ENCODE results near the gene IGFALS. TPM values are rescaled to one million over a fixed set of nuclear protein-coding genes. Genes with fewer than 3 reads are reported as not detected.
"Not testable (repeated sequence)": the region's sequence is repeated elsewhere in the genome, so short reads cannot be mapped to it uniquely, and the experiment has no call there.

The IGFALS gene
- total RNA-seq, 4 donors from 2014 or later: 0.47 to 1.1 (median 0.67) TPM; not detected in 1

GRCh38 chr16:1808691-1809090 lies 15.2 kb upstream of the IGFALS start:
- no CpG with 5 or more reads among the region's 18 CpGs for WGBS, 2 donors (ENCODE audit: low coverage in 1 of 2)
- Histone ChIP-seq H3K4me3 (no peak overlapping the region), H3K27ac (no peak overlapping the region), H3K9me3 (no peaks in the 10 kb centered on the region), H3K36me3 (peaks cover 0 to 74% of the 10 kb centered on the region in 2 donors), H3K27me3 (no peaks in the 10 kb centered on the region), H3K4me1 (peaks cover 0 to 10% (median 0%) of the 10 kb centered on the region in 3 donors)
- no peak for ATAC-seq
- no peak for TF ChIP-seq POLR2A (IDR thresholded peaks at IDR 0.05)
- TF ChIP-seq EP300 (IDR thresholded peaks at IDR 0.05): no peak
- TF ChIP-seq, protein P1, sequence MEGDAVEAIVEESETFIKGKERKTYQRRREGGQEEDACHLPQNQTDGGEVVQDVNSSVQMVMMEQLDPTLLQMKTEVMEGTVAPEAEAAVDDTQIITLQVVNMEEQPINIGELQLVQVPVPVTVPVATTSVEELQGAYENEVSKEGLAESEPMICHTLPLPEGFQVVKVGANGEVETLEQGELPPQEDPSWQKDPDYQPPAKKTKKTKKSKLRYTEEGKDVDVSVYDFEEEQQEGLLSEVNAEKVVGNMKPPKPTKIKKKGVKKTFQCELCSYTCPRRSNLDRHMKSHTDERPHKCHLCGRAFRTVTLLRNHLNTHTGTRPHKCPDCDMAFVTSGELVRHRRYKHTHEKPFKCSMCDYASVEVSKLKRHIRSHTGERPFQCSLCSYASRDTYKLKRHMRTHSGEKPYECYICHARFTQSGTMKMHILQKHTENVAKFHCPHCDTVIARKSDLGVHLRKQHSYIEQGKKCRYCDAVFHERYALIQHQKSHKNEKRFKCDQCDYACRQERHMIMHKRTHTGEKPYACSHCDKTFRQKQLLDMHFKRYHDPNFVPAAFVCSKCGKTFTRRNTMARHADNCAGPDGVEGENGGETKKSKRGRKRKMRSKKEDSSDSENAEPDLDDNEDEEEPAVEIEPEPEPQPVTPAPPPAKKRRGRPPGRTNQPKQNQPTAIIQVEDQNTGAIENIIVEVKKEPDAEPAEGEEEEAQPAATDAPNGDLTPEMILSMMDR (IDR thresholded peaks at IDR 0.05): no peak
- TF ChIP-seq POLR2AphosphoS5 (IDR thresholded peaks at IDR 0.05): no peak

GRCh38 chr16:1807626-1808025 lies 14.1 kb upstream of the IGFALS start:
- Histone ChIP-seq H3K27ac (no peak overlapping the region), H3K4me3 (no peak overlapping the region), H3K9me3 (no peaks in the 10 kb centered on the region), H3K4me1 (peaks cover 0 to 3% (median 0%) of the 10 kb centered on the region in 3 donors), H3K36me3 (peaks cover 0 to 66% of the 10 kb centered on the region in 2 donors), H3K27me3 (no peaks in the 10 kb centered on the region)
- ATAC-seq: no peak
- WGBS, 2 donors (ENCODE audit: low coverage in 1 of 2): 83% methylated on average over 7 of the region's 10 CpGs; no CpG with 5 or more reads in 1 of the 2 donors
- TF ChIP-seq POLR2AphosphoS5 (IDR thresholded peaks at IDR 0.05) (no peak), POLR2A (IDR thresholded peaks at IDR 0.05) (no peak), EP300 (IDR thresholded peaks at IDR 0.05) (no peak)
- TF ChIP-seq, protein P1 (IDR thresholded peaks at IDR 0.05): no peak

DNA sequence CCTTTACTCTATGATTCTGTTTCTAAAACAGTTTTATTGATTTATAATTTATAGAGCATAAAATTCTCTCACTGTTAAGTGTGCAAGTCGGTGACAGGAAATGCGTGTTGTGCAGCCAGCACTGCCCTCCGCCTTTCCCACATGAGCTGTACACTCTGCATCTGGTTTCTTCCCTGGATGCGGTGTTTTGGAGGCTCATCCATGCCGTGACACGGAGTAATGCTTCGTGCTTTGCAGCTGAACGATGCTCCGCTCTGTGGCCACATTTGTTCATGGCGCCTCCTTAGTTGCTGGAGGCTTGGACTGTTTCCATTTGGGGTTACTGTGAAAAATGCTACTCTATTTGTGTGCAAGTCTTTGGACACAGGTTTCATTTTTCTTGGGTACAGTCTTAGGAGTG lies 7.2 kb upstream of the IGFALS start:
- Histone ChIP-seq H3K4me3 (no peak overlapping the region), H3K9me3 (peaks cover 0 to 6% (median 0%) of the 10 kb centered on the region in 3 donors), H3K4me1 (no peaks in the 10 kb centered on the region), H3K27ac (no peak overlapping the region), H3K27me3 (no peaks in the 10 kb centered on the region), H3K36me3 (peaks cover 0 to 12% of the 10 kb centered on the region in 2 donors)
- TF ChIP-seq, protein P1 (IDR thresholded peaks at IDR 0.05): no peak
- TF ChIP-seq EP300 (IDR thresholded peaks at IDR 0.05) (no peak), POLR2A (IDR thresholded peaks at IDR 0.05) (no peak), POLR2AphosphoS5 (IDR thresholded peaks at IDR 0.05) (no peak)
- ATAC-seq: no peak
- WGBS, 2 donors (ENCODE audit: low coverage in 1 of 2): 53 to 74% methylated on average over 10 of the region's 10 CpGs

- ATAC-seq, H3K36me3 ChIP-seq: not testable (repeated sequence)
- 94 to 100% methylated on average over 1 to 3 of the region's 5 CpGs for WGBS, 2 donors (ENCODE audit: low coverage in 1 of 2)
Measured at GRCh38 chr16:1799263-1799662, 5.8 kb upstream of the IGFALS start.

GRCh38 chr16:1794908-1795666 lies 1.6 kb upstream of the IGFALS start:
- H3K4me1 ChIP-seq: no peaks in the 10 kb centered on the region
- peaks cover 0 to 6% (median 0%) of the 10 kb centered on the region in 3 donors for H3K9me3 ChIP-seq
- peaks cover 0 to 26% of the 10 kb centered on the region in 2 donors for H3K36me3 ChIP-seq
- no peak overlapping the region for H3K4me3 ChIP-seq
- TF ChIP-seq, protein P1 (IDR thresholded peaks at IDR 0.05): no peak
- TF ChIP-seq EP300 (IDR thresholded peaks at IDR 0.05) (no peak), POLR2A (IDR thresholded peaks at IDR 0.05) (no peak), POLR2AphosphoS5 (IDR thresholded peaks at IDR 0.05) (no peak)
- no peaks in the 10 kb centered on the region for H3K27me3 ChIP-seq
- H3K27ac ChIP-seq: no peak overlapping the region
- 86 to 87% methylated on average over 8 to 12 of the region's 32 CpGs for WGBS, 2 donors (ENCODE audit: low coverage in 1 of 2)
- no peak for ATAC-seq

More at GRCh38 chr16:1799263-1799662, 5.8 kb upstream of the IGFALS start:
- not testable (repeated sequence) for H3K4me1 ChIP-seq, H3K27me3 ChIP-seq, H3K4me3 ChIP-seq, H3K27ac ChIP-seq, H3K9me3 ChIP-seq

Measured in gastroesophageal sphincter (tissue), 4 donors.